T1000 (cell line): ENCODE data around the gene FAM185A.
"Not testable (repeated sequence)": the region's sequence is repeated elsewhere in the genome, so short reads cannot be mapped to it uniquely, and the experiment has no call there.

Experiments
- DNase-seq: peaks from one replicate; lab custom pipeline; 2025; ENCODE audit warnings: mixed read lengths; lab: John Stamatoyannopoulos, UW

The FAM185A gene

GRCh38 chr7:102830197-102830596, 81.4 kb downstream of the FAM185A start:
- DNase-seq, result no peak

- no peak for DNase-seq
These were observed 83.9 kb downstream of the FAM185A start for GRCh38 chr7:102832674-102833073.

GRCh38 chr7:102833343-102833742, 84.5 kb downstream of the FAM185A start:
- DNase-seq, result no peak

DNA sequence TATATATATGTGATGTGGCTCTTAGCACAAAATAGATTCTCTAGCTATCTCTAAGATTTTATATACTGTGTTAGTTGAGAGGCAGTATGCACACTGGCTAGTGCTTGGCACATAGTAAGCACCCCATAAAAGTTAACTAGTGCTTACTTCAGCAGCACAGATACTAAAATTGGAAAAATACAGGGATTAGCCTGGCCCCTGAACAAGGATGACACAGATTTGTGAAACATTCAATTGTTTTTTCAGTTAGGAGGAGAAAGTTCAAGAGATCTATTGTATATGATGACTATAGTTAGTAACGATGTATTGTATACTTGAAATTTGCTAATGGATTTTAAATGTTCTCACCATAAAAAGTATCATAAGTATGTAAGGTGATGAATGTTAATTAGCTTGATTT, 85.7 kb downstream of the FAM185A start:
- no peak for DNase-seq

DNA sequence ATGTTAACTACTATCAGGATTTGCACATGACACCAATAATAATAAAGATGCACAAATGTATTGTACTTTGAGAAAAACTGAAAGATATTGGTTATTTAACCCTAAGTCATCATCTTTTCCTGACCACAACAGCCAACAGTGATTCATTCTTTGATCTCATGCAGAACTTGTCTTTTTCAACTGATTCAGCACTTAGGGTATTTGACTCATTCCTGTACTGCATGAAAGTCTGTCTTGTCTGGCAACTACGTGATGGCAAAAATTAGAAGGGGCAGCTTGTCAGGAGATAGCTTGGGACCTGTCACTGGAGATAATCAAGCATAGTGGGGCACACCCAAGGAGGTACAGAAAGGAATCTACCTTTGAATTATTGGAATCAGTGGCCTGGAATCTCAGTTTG, 86.2 kb downstream of the FAM185A start:
- no peak for DNase-seq

GRCh38 chr7:102836191-102836919, 87.6 kb downstream of the FAM185A start:
- no peak for DNase-seq

DNA sequence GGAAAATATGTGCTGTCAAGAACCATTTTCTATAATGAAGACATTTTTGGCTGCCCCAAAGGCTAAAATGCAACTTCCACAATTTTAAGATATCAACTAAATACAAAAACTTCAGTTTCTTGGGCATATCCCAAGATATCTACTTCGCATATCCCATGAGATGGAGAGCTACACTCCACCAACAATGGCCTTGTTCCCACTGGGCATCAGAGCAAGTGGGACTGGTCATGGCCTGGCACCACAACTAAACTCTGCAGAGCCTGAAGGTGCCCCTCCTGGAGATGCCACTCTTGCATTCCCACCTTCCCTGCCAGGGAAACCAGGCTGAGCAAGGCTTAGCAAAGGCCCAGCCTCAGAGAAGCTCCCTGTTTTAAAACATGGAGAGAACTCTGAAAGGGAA, 88.2 kb downstream of the FAM185A start:
- DNase-seq, result no peak

GRCh38 chr7:102837802-102838201, 89.0 kb downstream of the FAM185A start:
- no peak for DNase-seq

DNA sequence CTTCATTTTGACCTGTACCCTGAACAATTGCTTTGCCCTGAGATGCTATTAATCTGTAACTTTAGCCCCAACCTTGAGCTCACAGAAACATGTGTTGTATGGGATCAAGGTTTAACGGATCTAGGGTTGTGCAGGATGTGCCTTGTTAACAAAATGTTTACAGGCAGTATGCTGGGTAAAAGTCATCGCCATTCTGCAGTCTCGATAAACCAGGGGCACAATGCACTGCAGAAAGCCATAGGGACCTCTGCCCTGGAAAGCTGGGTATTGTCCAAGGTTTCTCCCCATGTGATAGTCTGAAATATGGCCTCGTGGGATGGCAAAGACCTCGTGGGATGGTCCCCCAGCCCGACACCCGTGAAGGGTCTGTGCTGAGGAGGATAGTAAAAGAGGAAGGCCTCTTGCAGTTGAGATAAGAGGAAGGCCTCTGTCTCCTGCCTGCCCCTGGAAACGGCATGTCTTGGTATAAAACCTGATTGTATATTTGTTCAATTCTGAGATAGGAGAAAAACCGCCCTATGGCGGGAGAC, 89.8 kb downstream of the FAM185A start:
- not testable (repeated sequence) for DNase-seq

DNA sequence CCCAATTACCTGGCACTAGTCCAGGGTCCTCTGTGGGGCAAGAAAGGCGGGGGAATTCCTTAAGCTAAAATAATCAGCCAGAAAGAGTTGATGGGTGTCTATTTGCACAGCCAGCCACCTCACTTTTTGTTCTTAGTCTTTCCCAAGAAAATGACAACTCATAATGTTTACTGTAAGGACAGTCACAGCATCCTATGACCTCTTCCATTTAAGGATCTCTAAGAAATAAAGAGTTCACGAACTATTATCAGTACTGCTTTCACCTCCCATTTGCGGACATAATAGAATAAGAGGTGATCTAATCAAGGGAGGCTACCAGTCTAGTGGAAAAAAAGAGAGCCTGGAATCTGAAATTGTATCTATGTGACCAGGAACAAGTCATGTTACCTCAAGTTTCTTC, 91.6 kb downstream of the FAM185A start:
- no peak for DNase-seq

DNA sequence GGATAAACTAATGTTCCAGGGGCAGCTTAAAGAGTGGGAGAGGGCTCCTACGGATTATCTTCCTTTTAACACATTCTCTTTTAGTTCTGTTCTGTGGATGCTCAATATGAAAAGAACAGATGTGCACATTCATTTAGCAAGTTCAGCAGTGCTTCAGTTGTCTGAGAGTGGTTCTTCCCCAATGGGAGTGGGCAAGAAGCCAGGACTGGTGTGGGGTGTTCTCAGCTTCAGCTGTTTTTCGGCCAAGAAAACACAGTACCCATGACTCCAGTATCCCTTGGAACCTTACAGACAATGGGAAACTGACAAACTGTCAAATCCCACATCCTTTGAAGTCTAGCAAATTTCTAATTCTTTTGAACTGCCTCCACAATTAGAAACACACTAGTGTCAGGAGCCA, 92.5 kb downstream of the FAM185A start:
- DNase-seq, result no peak

DNA sequence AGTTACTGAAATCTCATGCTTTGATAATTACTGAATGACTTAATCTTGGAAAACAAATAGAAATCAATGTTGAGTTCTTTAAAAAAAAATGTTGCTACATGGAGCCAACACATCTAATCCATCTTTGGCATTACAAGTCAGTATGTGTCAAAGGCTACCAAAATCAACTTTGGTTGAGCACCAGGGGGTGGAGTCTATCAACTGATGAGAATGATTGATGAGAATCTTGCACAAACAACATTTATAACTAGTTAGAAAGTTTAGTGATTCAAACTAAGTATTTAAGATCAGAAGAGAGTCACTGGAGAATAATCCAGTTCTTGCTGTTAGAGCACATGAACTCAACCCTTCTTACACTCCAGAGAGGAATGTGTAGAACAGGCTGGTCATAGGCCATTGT, 93.5 kb downstream of the FAM185A start:
- DNase-seq, result no peak

DNA sequence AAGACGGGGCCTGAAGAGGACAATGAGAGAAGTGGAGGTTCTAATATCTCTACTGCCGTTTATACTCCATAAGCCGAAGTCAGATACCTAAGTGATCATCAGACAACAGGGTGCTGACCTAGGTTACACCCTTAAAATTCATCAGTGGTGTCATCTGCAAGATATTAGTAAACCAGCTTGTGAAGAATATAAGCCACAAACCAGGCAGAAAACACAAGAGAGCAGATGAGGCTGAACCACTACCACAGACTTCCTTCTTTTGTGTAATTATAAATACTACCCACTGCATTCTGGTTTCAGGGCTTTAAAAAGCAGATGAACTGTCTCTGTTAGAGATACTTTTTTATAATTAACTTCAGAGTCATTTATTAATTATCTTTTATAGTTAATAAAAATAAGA, 95.1 kb downstream of the FAM185A start:
- DNase-seq, result no peak

DNA sequence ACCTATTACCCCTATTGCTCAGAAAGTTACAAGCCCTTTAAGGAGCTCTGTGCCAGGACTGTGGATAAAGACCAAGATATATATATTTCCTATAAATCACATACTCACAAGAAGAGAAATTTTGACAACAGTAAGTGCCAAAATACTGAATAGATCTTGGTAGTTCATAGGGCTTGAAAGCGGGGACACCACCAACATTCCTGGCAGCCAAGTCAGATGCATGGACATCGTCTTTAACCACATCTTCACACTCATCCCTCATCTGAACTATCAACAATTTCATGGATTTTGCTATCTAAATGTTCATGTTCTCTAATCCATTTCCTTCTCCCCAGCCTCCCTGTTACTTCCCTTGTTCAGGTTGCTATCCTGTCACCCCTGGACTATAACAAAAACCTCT, 96.5 kb downstream of the FAM185A start:
- DNase-seq, result no peak

DNA sequence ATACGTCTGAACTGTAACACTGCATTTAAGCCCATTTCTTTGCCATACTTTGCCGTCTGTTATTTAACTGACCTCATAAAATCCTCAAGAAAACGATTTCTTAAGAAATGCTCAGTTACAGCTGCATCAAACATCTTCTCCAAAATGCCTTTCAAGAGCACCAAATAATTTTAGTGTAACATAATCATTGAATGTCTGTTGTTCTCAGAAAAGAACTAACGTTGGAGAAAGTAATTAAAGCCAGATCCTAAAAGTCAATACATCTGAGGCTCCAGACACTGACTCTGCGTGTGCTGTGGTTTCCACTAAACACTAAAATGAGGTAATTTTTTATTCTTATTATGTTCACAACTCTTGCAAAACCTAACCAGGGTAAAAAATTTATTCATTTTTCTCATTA, 100.3 kb downstream of the FAM185A start:
- no peak for DNase-seq

GRCh38 chr7:102849538-102849937, 100.7 kb downstream of the FAM185A start:
- no peak for DNase-seq

- no peak for DNase-seq
These were observed 107.2 kb downstream of the FAM185A start for GRCh38 chr7:102856036-102856435.
